SK-N-DZ (cell line): Measurements from ENCODE around the gene TNC.

ENCODE experiments used
- DNase-seq: peaks from one replicate; pipeline ENCODE4 v3.0.0-alpha.2; 2015; ENCODE audit warnings: low spot score

TNC gene

GRCh38 chr9:115103746-115104477 is 14.0 kb downstream of the TNC start:
- no peak for DNase-seq

GRCh38 chr9:115099901-115100300 is 18.1 kb downstream of the TNC start:
- DNase-seq: no peak

- no peak for DNase-seq
Measured at GRCh38 chr9:115098226-115098965, 19.6 kb downstream of the TNC start.

GRCh38 chr9:115093520-115093919 is 24.4 kb downstream of the TNC start:
- no peak for DNase-seq

- DNase-seq: no peak
Measured at GRCh38 chr9:115090486-115090885, 27.5 kb downstream of the TNC start.

GRCh38 chr9:115088860-115089259 is 29.1 kb downstream of the TNC start:
- no peak for DNase-seq

- DNase-seq: no peak
Measured at GRCh38 chr9:115086886-115087285, 31.1 kb downstream of the TNC start.

- DNase-seq: no peak
Measured at GRCh38 chr9:115086461-115086860, 31.5 kb downstream of the TNC start.

- DNase-seq: no peak
Measured at GRCh38 chr9:115085773-115086377, 32.1 kb downstream of the TNC start.

- no peak for DNase-seq
Measured at GRCh38 chr9:115084709-115085108, 33.2 kb downstream of the TNC start.

- DNase-seq: no peak
Measured at GRCh38 chr9:115084157-115084556, 33.8 kb downstream of the TNC start.

GRCh38 chr9:115080242-115080641 is 37.7 kb downstream of the TNC start:
- no peak for DNase-seq

GRCh38 chr9:115079156-115079555 is 38.8 kb downstream of the TNC start:
- no peak for DNase-seq

GRCh38 chr9:115073456-115073855 is 44.5 kb downstream of the TNC start:
- no peak for DNase-seq

- no peak for DNase-seq
Measured at GRCh38 chr9:115071176-115071575, 46.8 kb downstream of the TNC start.

- DNase-seq: no peak
Measured at GRCh38 chr9:115069771-115070170, 48.2 kb downstream of the TNC start.

- no peak for DNase-seq
Measured at GRCh38 chr9:115069302-115069701, 48.7 kb downstream of the TNC start.

- no peak for DNase-seq
Measured at GRCh38 chr9:115068031-115068430, 49.9 kb downstream of the TNC start.

- no peak for DNase-seq
Measured at GRCh38 chr9:115063058-115063845, 54.7 kb downstream of the TNC start.

- DNase-seq: no peak
Measured at GRCh38 chr9:115058684-115059315, 59.2 kb downstream of the TNC start.

- DNase-seq: no peak
Measured at GRCh38 chr9:115058175-115058574, 59.8 kb downstream of the TNC start.
